CD4-positive, alpha-beta T cell (primary cell): ENCODE results near the gene WDR45. TPM values are rescaled to one million over a fixed set of nuclear protein-coding genes. Genes with fewer than 3 reads are reported as not detected.

ENCODE experiments used
- ATAC-seq: fragments of 200-7000 bp; cut with Tn5 transposase; one replicate; pipeline ENCODE4 v1.10.0; 2022; ENCODE audit warnings: mild to moderate bottlenecking; ENCODE audit not compliant: poor library complexity
- CTCF ChIA-PET: fragments of 350-600 bp; sonication (Branson Sonifier 250); formaldehyde crosslinking; loops from one replicate; lab custom pipeline; 2021; ENCODE audit warnings: antibody characterized with exemption, inconsistent platforms; lab: Charles Lee
- POLR2A ChIA-PET: fragments of 350-600 bp; sonication (Branson Sonifier 250); formaldehyde crosslinking; loops from one replicate; lab custom pipeline; 2021; ENCODE audit warnings: antibody characterized with exemption, inconsistent platforms; lab: Charles Lee
- DNase-seq, 14 experiments: peaks; one replicate each; pipeline ENCODE4 v3.0.0-alpha.2; 2013 to 2020; ENCODE audit warnings: mixed read lengths in 2 of 14
- H3K27ac ChIP-seq, 2 donors: one replicate each; pipeline versions ENCODE4 v1.5.1 to v1.7.0; 2013; ENCODE audit warnings: low read length in 2 of 2, low read depth in 1 of 2, mild to moderate bottlenecking in 1 of 2
- H3K27me3 ChIP-seq, 2 experiments: 1 replicate in 1 of 2; 2 replicates in 1 of 2; pipeline versions ENCODE4 v1.6.1 to v1.7.0; 2013; ENCODE audit warnings: low read length in 2 of 2, control low read depth in 1 of 2, mild to moderate bottlenecking in 1 of 2, moderate library complexity in 1 of 2; ENCODE audit not compliant: insufficient read depth in 2 of 2, control insufficient read depth in 1 of 2
- H3K36me3 ChIP-seq: one replicate; pipeline ENCODE4 v1.6.1; 2013; ENCODE audit warnings: low read length, control low read depth; ENCODE audit not compliant: insufficient read depth
- H3K4me1 ChIP-seq: one replicate; pipeline ENCODE4 v1.6.1; 2013; ENCODE audit warnings: low read length, control low read depth; ENCODE audit not compliant: insufficient read depth
- H3K4me3 ChIP-seq: one replicate; pipeline ENCODE4 v1.5.1; 2013; ENCODE audit warnings: mild to moderate bottlenecking, low read length, moderate library complexity
- H3K9me3 ChIP-seq, 2 experiments: 1 replicate in 1 of 2; 2 replicates in 1 of 2; pipeline versions ENCODE4 v1.6.1 to v1.7.0; 2013; ENCODE audit warnings: low read length in 2 of 2, mild to moderate bottlenecking in 2 of 2, control low read depth in 1 of 2, moderate library complexity in 1 of 2; ENCODE audit not compliant: control insufficient read depth in 1 of 2, insufficient read depth in 1 of 2
- H3K27ac Mint-ChIP-seq: one replicate; pipeline ENCODE4 v1.8.0; 2020; ENCODE audit warnings: mixed read lengths
- H3K27me3 Mint-ChIP-seq: one replicate; pipeline ENCODE4 v1.8.0; 2021; ENCODE audit warnings: mixed read lengths
- H3K36me3 Mint-ChIP-seq: one replicate; pipeline ENCODE4 v1.8.0; 2021; ENCODE audit warnings: low read depth, mixed read lengths
- H3K4me1 Mint-ChIP-seq: one replicate; pipeline ENCODE4 v1.8.0; 2021; ENCODE audit warnings: low read depth, mixed read lengths
- H3K4me3 Mint-ChIP-seq: one replicate; pipeline ENCODE4 v1.8.0; 2020; ENCODE audit warnings: mild to moderate bottlenecking, mixed read lengths
- H3K9me3 Mint-ChIP-seq: one replicate; pipeline ENCODE4 v1.8.0; 2020; ENCODE audit warnings: mixed read lengths
- intact Hi-C, 2 experiments: fragments of 100-400 bp; cut with DNase I in 1 of 2; cut with micrococcal nuclease in 1 of 2; formaldehyde crosslinking; loops; one replicate each; pipeline versions ENCODE4 v1.15.1 to v1.9.0; 2023 to 2025; cut with DNase I, micrococcal nuclease
- total RNA-seq, 174 experiments: library from RNA in 2 of 174; stranded (reverse) in 2 of 174; gene quantifications; one replicate each; pipeline ENCODE4 v1.2.3 and lab custom pipeline; 2021 to 2026
- TF ChIP-seq, protein P1 (sequence below): fragments of 200-600 bp; IDR thresholded peaks from one replicate; pipeline ENCODE4 v1.8.0; 2022; ENCODE audit warnings: antibody characterized with exemption, mild to moderate bottlenecking

The WDR45 gene
- total RNA-seq, 2 experiments from 2014 or later: 74.8 to 78.7 TPM

DNA sequence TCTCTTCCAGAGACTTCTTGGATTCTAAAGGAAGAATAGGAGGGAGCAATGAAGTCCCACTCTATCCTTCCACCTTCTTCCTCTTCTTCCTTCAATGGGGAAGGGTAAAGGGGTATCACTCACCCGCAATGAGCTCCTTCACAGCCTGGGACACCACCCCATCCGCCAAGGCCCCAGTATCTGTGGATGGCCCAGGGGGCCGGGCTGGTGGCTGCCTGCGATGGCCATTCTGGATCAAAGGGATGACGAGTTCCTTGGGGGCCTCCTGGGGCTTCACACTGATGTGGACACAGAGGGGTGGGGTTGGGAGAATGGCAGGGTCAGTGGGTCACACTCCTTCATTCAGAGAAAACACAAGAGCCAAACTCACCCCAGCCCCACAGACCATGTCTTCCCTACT is 42.8 kb upstream of the WDR45 start:
- H3K9me3 ChIP-seq: no peaks in the 10 kb centered on the region
- CTCF ChIA-PET: interaction anchor here (1.3 kb wide), 1 partner anchor 33 kb away, joined by 4 read pairs; no protein-coding TSS in a partner anchor
- Mint-ChIP-seq H3K4me3 (peak overlapping the region; percentile 99), H3K4me1 (peaks cover 27% of the 10 kb centered on the region), H3K9me3 (no peaks in the 10 kb centered on the region), H3K27ac (no peak overlapping the region), H3K27me3 (no peaks in the 10 kb centered on the region), H3K36me3 (peaks cover 39% of the 10 kb centered on the region)
- H3K4me1 ChIP-seq: peaks cover 24% of the 10 kb centered on the region
- TF ChIP-seq, protein P1, sequence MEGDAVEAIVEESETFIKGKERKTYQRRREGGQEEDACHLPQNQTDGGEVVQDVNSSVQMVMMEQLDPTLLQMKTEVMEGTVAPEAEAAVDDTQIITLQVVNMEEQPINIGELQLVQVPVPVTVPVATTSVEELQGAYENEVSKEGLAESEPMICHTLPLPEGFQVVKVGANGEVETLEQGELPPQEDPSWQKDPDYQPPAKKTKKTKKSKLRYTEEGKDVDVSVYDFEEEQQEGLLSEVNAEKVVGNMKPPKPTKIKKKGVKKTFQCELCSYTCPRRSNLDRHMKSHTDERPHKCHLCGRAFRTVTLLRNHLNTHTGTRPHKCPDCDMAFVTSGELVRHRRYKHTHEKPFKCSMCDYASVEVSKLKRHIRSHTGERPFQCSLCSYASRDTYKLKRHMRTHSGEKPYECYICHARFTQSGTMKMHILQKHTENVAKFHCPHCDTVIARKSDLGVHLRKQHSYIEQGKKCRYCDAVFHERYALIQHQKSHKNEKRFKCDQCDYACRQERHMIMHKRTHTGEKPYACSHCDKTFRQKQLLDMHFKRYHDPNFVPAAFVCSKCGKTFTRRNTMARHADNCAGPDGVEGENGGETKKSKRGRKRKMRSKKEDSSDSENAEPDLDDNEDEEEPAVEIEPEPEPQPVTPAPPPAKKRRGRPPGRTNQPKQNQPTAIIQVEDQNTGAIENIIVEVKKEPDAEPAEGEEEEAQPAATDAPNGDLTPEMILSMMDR: no peak
- no peak overlapping the region for H3K27ac ChIP-seq
- peak overlapping the region; percentile 88 for H3K4me3 ChIP-seq
- ATAC-seq: no peak
- no peak for DNase-seq
- H3K36me3 ChIP-seq: peaks cover 27% of the 10 kb centered on the region
- intact Hi-C loops: loop anchor here in 1 of 2 experiments (2.0 to 5.0 kb wide), 3 partner anchors 20 to 120 kb away; partner anchors contain the start of gene GRIPAP1
- no peaks in the 10 kb centered on the region for H3K27me3 ChIP-seq
- POLR2A ChIA-PET: no interaction called here

DNA sequence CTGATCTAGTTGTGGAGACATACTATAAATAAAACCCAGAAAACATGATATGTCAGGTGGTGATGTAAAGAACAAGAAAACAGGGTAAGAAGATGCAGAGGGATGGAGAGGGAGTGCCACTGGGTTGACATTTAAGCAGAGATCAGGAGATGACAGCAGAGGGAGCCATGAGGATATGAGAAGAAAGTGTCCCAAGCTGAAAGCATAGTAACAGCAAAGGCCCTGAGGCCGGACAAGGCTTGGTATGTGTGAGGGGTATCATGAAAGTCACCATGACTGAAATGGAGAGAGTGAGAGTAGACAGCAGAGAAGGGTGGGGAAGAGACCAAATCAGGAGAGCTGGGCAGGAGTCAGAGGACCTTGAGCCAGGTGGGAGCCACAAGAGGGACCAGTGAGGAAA is 40.4 kb upstream of the WDR45 start:
- Histone ChIP-seq H3K27me3 (no peaks in the 10 kb centered on the region), H3K36me3 (peaks cover 44% of the 10 kb centered on the region), H3K27ac (no peak overlapping the region), H3K4me1 (peaks cover 39% of the 10 kb centered on the region), H3K9me3 (no peaks in the 10 kb centered on the region), H3K4me3 (no peak overlapping the region)
- no peaks in the 10 kb centered on the region for H3K27me3 Mint-ChIP-seq
- intact Hi-C loops: loop anchor here in 1 of 2 experiments (5.0 kb wide), 1 partner anchor 118 kb away; the partner anchor contains the start of gene GRIPAP1
- TF ChIP-seq, protein P1: no peak
- peaks cover 58% of the 10 kb centered on the region for H3K36me3 Mint-ChIP-seq
- H3K4me3 Mint-ChIP-seq: peak overlapping the region; percentile 72
- ChIA-PET POLR2A (interaction anchor here (0.8 kb wide), 1 partner anchor 40 kb away, joined by 4 read pairs; the partner anchor contains the start of gene WDR45), CTCF (interaction anchor here (1.2 kb wide), 1 partner anchor 36 kb away, joined by 3 read pairs; no protein-coding TSS in a partner anchor)
- H3K4me1 Mint-ChIP-seq: peaks cover 40% of the 10 kb centered on the region
- DNase-seq: no peak
- H3K27ac Mint-ChIP-seq: no peak overlapping the region
- H3K9me3 Mint-ChIP-seq: no peaks in the 10 kb centered on the region
- no peak for ATAC-seq

DNA sequence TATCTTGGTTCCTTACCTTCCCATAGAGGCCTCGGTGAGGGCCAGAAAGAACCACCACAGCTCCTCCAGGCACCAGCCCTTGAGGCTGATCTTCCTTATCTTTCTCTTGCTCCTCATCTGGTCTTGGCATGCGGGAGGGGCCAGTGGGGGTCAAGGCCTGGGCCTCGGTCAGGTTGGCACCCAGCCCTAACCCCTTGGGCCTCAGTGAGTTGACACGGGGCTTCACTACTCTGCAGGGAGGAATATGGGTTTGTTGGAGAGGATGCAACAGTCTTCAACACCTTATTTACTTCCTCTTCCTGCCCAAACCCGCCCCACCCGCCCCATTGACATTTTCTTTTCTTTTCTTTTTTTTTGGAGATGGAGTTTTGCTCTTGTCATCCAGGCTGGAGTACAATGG is 37.9 kb upstream of the WDR45 start:
- DNase-seq (peak in 1 of 14 experiments; percentile 18), ATAC-seq (no peak)
- Mint-ChIP-seq H3K4me1 (peaks cover 29% of the 10 kb centered on the region), H3K36me3 (peaks cover 62% of the 10 kb centered on the region), H3K4me3 (peak overlapping the region; percentile 87), H3K27me3 (no peaks in the 10 kb centered on the region), H3K9me3 (no peaks in the 10 kb centered on the region), H3K27ac (peak overlapping the region; percentile 52)
- CTCF ChIA-PET: no interaction called here
- Histone ChIP-seq H3K27ac (no peak overlapping the region), H3K36me3 (peaks cover 61% of the 10 kb centered on the region), H3K27me3 (no peaks in the 10 kb centered on the region), H3K4me3 (peak overlapping the region; percentile 37), H3K4me1 (peaks cover 28% of the 10 kb centered on the region), H3K9me3 (no peaks in the 10 kb centered on the region)
- TF ChIP-seq, protein P1: no peak
- POLR2A ChIA-PET: no interaction called here
- intact Hi-C loops: no loop called here
